Progenitor cell of endocrine pancreas (in vitro differentiated cells): ENCODE results near the gene MR1. TPM values are rescaled to one million over a fixed set of nuclear protein-coding genes. Genes with fewer than 3 reads are reported as not detected.

Experiments used
- DNase-seq: peaks from one replicate; pipeline ENCODE4 v3.0.0; 2021; ENCODE audit warnings: low spot score; ENCODE audit not compliant: unreplicated experiment
- H3K27ac Mint-ChIP-seq: 2 replicates; pipeline ENCODE4 v1.8.0; 2021; ENCODE audit warnings: mild to moderate bottlenecking, moderate library complexity, mixed read lengths
- H3K27me3 Mint-ChIP-seq: 2 replicates; pipeline ENCODE4 v1.8.0; 2021; ENCODE audit warnings: mixed read lengths
- H3K36me3 Mint-ChIP-seq: 2 replicates; pipeline ENCODE4 v1.8.0; 2022; ENCODE audit warnings: mixed read lengths; ENCODE audit not compliant: insufficient read depth
- H3K4me1 Mint-ChIP-seq: 2 replicates; pipeline ENCODE4 v1.8.0; 2021; ENCODE audit warnings: low read depth, mixed read lengths
- H3K4me3 Mint-ChIP-seq: 2 replicates; pipeline ENCODE4 v1.8.0; 2021; ENCODE audit warnings: low read depth, mild to moderate bottlenecking, moderate library complexity, mixed read lengths
- H3K9me3 Mint-ChIP-seq: 2 replicates; pipeline ENCODE4 v1.8.0; 2021; ENCODE audit warnings: low read depth, mixed read lengths
- CTCF ChIP-seq: fragments of 200-600 bp; sonication (generic); IDR thresholded peaks from one replicate; pipeline ENCODE4 v1.5.0; 2021; ENCODE audit warnings: antibody characterized with exemption, mild to moderate bottlenecking; ENCODE audit not compliant: unreplicated experiment
- long read RNA-seq: library from polyadenylated mRNA; unstranded; transcript quantifications from one replicate; pipeline ENCODE4 v2.0.0, GENCODE V29; 2020
- total RNA-seq: library from RNA; stranded (reverse); gene quantifications from 2 replicates; pipeline ENCODE4 v1.2.1, GENCODE V29; 2021

Gene MR1
- 0.57 and 0.64 TPM in 2 replicates for total RNA-seq
- long read RNA-seq, full-length matches to known transcripts = 4 of 4 reads
- long read RNA-seq, partial matches to known transcripts = 0 of 4 reads
- long read RNA-seq, other reads (novel, unspliced or antisense) = 0 of 4 reads

- DNase-seq = no peak
- Mint-ChIP-seq H3K27me3 (no peaks in the 10 kb centered on the region), H3K4me3 (peak within 1 kb of the TSS; percentile 25)
These were observed at the start of gene MR1 for GRCh38 chr1:181033799-181034451. Gene MR1 (plus strand): TSS chr1:181033983. CDS start chr1:181034008, 25 bp downstream.

GRCh38 chr1:180988253-180988752 lies 45.5 kb upstream of the MR1 start:
- no peak for DNase-seq
- no peak overlapping the region for H3K27ac Mint-ChIP-seq
- peaks cover 48% of the 10 kb centered on the region for H3K36me3 Mint-ChIP-seq
- TF ChIP-seq CTCF = no peak
- H3K27me3 Mint-ChIP-seq = no peaks in the 10 kb centered on the region
- no peak overlapping the region for H3K4me3 Mint-ChIP-seq
- no peaks in the 10 kb centered on the region for H3K9me3 Mint-ChIP-seq
- H3K4me1 Mint-ChIP-seq = peaks cover 1% of the 10 kb centered on the region

More at GRCh38 chr1:181033799-181034451, at the start of gene MR1:
- Mint-ChIP-seq H3K36me3 (no peaks in the 10 kb centered on the region), H3K9me3 (no peaks in the 10 kb centered on the region), H3K27ac (no peak within 1 kb of the TSS), H3K4me1 (peaks cover 6% of the 10 kb centered on the region)
- TF ChIP-seq CTCF = no peak

- H3K27ac Mint-ChIP-seq = no peak overlapping the region
- H3K9me3 Mint-ChIP-seq = no peaks in the 10 kb centered on the region
- no peaks in the 10 kb centered on the region for H3K27me3 Mint-ChIP-seq
- peaks cover 28% of the 10 kb centered on the region for H3K36me3 Mint-ChIP-seq
- no peak overlapping the region for H3K4me3 Mint-ChIP-seq
- no peak for DNase-seq
- no peaks in the 10 kb centered on the region for H3K4me1 Mint-ChIP-seq
- no peak for TF ChIP-seq CTCF
These were observed 39.5 kb upstream of the MR1 start for GRCh38 chr1:180994262-180994661.

- H3K27me3 Mint-ChIP-seq = no peaks in the 10 kb centered on the region
- H3K4me3 Mint-ChIP-seq = no peak overlapping the region
- no peak overlapping the region for H3K27ac Mint-ChIP-seq
- H3K36me3 Mint-ChIP-seq = peaks cover 23% of the 10 kb centered on the region
- H3K4me1 Mint-ChIP-seq = no peaks in the 10 kb centered on the region
- DNase-seq = no peak
- no peak for TF ChIP-seq CTCF
- H3K9me3 Mint-ChIP-seq = no peaks in the 10 kb centered on the region
These were observed 35.8 kb upstream of the MR1 start for GRCh38 chr1:180997843-180998504.

- H3K27ac Mint-ChIP-seq = no peak overlapping the region
- H3K9me3 Mint-ChIP-seq = no peaks in the 10 kb centered on the region
- H3K4me3 Mint-ChIP-seq = no peak overlapping the region
- no peaks in the 10 kb centered on the region for H3K4me1 Mint-ChIP-seq
- no peak for TF ChIP-seq CTCF
- DNase-seq = no peak
- peaks cover 32% of the 10 kb centered on the region for H3K36me3 Mint-ChIP-seq
- H3K27me3 Mint-ChIP-seq = no peaks in the 10 kb centered on the region
These were observed 32.5 kb upstream of the MR1 start for GRCh38 chr1:181001091-181001780.
